Epithelial cell of proximal tubule (primary cell): ENCODE data around the gene PRRT1B. TPM values are rescaled to one million over a fixed set of nuclear protein-coding genes. Genes with fewer than 3 reads are reported as not detected.
"Not testable (repeated sequence)": the region's sequence is repeated elsewhere in the genome, so short reads cannot be mapped to it uniquely, and the experiment has no call there.

Experiments used
- DNase-seq: peaks from one replicate; pipeline ENCODE4 v3.0.0-alpha.2; 2011; ENCODE audit warnings: low read depth
- H3K4me3 ChIP-seq: 2 replicates; pipeline ENCODE4 v1.5.1; 2011; ENCODE audit warnings: low read depth, mild to moderate bottlenecking, low read length
- CTCF ChIP-seq: conservative IDR thresholded peaks from 2 replicates; pipeline ENCODE4 v1.5.1; 2012; ENCODE audit warnings: low read depth, mild to moderate bottlenecking, low read length
- total RNA-seq: library from RNA; depleted of rRNA; stranded (reverse); fragments of >200 nt; gene quantifications from 2 replicates; pipeline ENCODE4 v1.2.3, GENCODE V29; 2015

Gene PRRT1B
- total RNA-seq, 1 donor from 2014 or later = not detected

- TF ChIP-seq CTCF = no peak
- DNase-seq = no peak
- no peak overlapping the region for H3K4me3 ChIP-seq
Measured at GRCh38 chr9:131539223-131539923, 6.0 kb upstream of the PRRT1B start.

- DNase-seq = no peak
- TF ChIP-seq CTCF = no peak
- H3K4me3 ChIP-seq = no peak overlapping the region
Measured at GRCh38 chr9:131543141-131543540, 2.2 kb upstream of the PRRT1B start.

- H3K4me3 ChIP-seq = no peak overlapping the region
- no peak for DNase-seq
- no peak for TF ChIP-seq CTCF
Measured at GRCh38 chr9:131545786-131546335, 538 bp downstream of the PRRT1B start.

GRCh38 chr9:131546336-131547084 lies 1.2 kb downstream of the PRRT1B start:
- no peak for DNase-seq
- no peak for TF ChIP-seq CTCF
- no peak overlapping the region for H3K4me3 ChIP-seq

GRCh38 chr9:131549186-131549585 lies 3.9 kb downstream of the PRRT1B start:
- not testable (repeated sequence) for H3K4me3 ChIP-seq, DNase-seq

- not testable (repeated sequence) for H3K4me3 ChIP-seq, DNase-seq
Measured at GRCh38 chr9:131550465-131550864, 5.1 kb downstream of the PRRT1B start.

- no peak for DNase-seq
- TF ChIP-seq CTCF = no peak
- no peak overlapping the region for H3K4me3 ChIP-seq
Measured at GRCh38 chr9:131552030-131552429, 6.7 kb downstream of the PRRT1B start.
